H9 (cell line): ENCODE measurements around the gene SLC4A11. TPM values are rescaled to one million over a fixed set of nuclear protein-coding genes. Genes with fewer than 3 reads are reported as not detected.

Experiments
- DNase-seq: peaks from one replicate; pipeline ENCODE4 v3.0.0-alpha.2; 2017
- H2AFZ ChIP-seq: one replicate; pipeline ENCODE4 v1.6.1; 2013; ENCODE audit warnings: mild to moderate bottlenecking, low read length, control low read depth, moderate library complexity
- H2AK5ac ChIP-seq: 2 replicates; pipeline ENCODE4 v1.6.1; 2013; ENCODE audit warnings: low read length, control low read depth, mixed read lengths; ENCODE audit not compliant: insufficient read length
- H2BK120ac ChIP-seq: one replicate; pipeline ENCODE4 v1.6.1; 2013; ENCODE audit warnings: low read depth, mild to moderate bottlenecking, low read length, control low read depth, inconsistent platforms; ENCODE audit not compliant: poor library complexity, severe bottlenecking
- H2BK12ac ChIP-seq: 2 replicates; pipeline ENCODE4 v1.6.1; 2013; ENCODE audit warnings: low read length, control low read depth, mixed read lengths, low read depth; ENCODE audit not compliant: insufficient read length
- H2BK15ac ChIP-seq: 2 replicates; pipeline ENCODE4 v1.6.1; 2013; ENCODE audit warnings: low read depth, low read length, control low read depth
- H2BK20ac ChIP-seq: one replicate; pipeline ENCODE4 v1.6.1; 2013; ENCODE audit warnings: low read depth, mild to moderate bottlenecking, low read length, control low read depth, inconsistent platforms; ENCODE audit not compliant: poor library complexity, severe bottlenecking
- H2BK5ac ChIP-seq: 2 replicates; pipeline ENCODE4 v1.6.1; 2013; ENCODE audit warnings: low read length, control low read depth, mixed read lengths; ENCODE audit not compliant: insufficient read length
- H3K14ac ChIP-seq: 2 replicates; pipeline ENCODE4 v1.6.1; 2013; ENCODE audit warnings: low read length, control low read depth; ENCODE audit not compliant: insufficient read depth
- H3K18ac ChIP-seq: 2 replicates; pipeline ENCODE4 v1.6.1; 2013; ENCODE audit warnings: low read depth, mild to moderate bottlenecking, mixed read lengths, low read length, control low read depth; ENCODE audit not compliant: insufficient read length
- H3K23ac ChIP-seq: 2 replicates; pipeline ENCODE4 v1.6.1; 2013; ENCODE audit warnings: low read length, control low read depth, mixed read lengths, low read depth; ENCODE audit not compliant: insufficient read length
- H3K23me2 ChIP-seq: 2 replicates; pipeline ENCODE4 v1.6.1; 2013; ENCODE audit warnings: low read depth, mild to moderate bottlenecking, mixed read lengths, low read length, control low read depth; ENCODE audit not compliant: insufficient read length, poor library complexity, severe bottlenecking
- H3K27ac ChIP-seq: 2 replicates; pipeline ENCODE4 v1.5.1; 2013; ENCODE audit warnings: low read length, control low read depth, mixed read lengths, low read depth; ENCODE audit not compliant: insufficient read length
- H3K27me3 ChIP-seq: 2 replicates; pipeline ENCODE4 v1.6.1; 2013; ENCODE audit warnings: low read length, control low read depth, inconsistent platforms; ENCODE audit not compliant: insufficient read depth
- H3K4ac ChIP-seq: 2 replicates; pipeline ENCODE4 v1.6.1; 2013; ENCODE audit warnings: low read depth, mild to moderate bottlenecking, control low read depth, inconsistent platforms, low read length, moderate library complexity
- H3K4me1 ChIP-seq: 2 replicates; pipeline ENCODE4 v1.6.1; 2013; ENCODE audit warnings: low read length, control low read depth, inconsistent platforms; ENCODE audit not compliant: insufficient read depth
- H3K4me2 ChIP-seq: 2 replicates; pipeline ENCODE4 v1.6.1; 2013; ENCODE audit warnings: low read length, control low read depth, mixed read lengths; ENCODE audit not compliant: insufficient read length, insufficient read depth
- H3K56ac ChIP-seq: 2 replicates; pipeline ENCODE4 v1.6.1; 2013; ENCODE audit warnings: low read depth, mild to moderate bottlenecking, mixed read lengths, low read length, control low read depth; ENCODE audit not compliant: insufficient read length
- H3K79me1 ChIP-seq: 2 replicates; pipeline ENCODE4 v1.6.1; 2013; ENCODE audit warnings: low read depth, mild to moderate bottlenecking, moderate library complexity, low read length, control low read depth, inconsistent platforms; ENCODE audit not compliant: insufficient read depth, poor library complexity, severe bottlenecking
- H3K79me2 ChIP-seq: 2 replicates; pipeline ENCODE4 v1.6.1; 2013; ENCODE audit warnings: low read length, control low read depth, inconsistent platforms; ENCODE audit not compliant: insufficient read depth
- H3K9ac ChIP-seq: 2 replicates; pipeline ENCODE4 v1.6.1; 2013; ENCODE audit warnings: low read length, control low read depth, mixed read lengths; ENCODE audit not compliant: insufficient read length; ENCODE audit errors: extremely low read depth
- H3K9me3 ChIP-seq: one replicate; pipeline ENCODE4 v1.6.1; 2013; ENCODE audit warnings: low read depth, low read length, inconsistent platforms; ENCODE audit not compliant: control insufficient read depth
- H3T11ph ChIP-seq: one replicate; pipeline ENCODE4 v1.6.1; 2013; ENCODE audit warnings: mild to moderate bottlenecking, low read length, control low read depth, inconsistent platforms
- H4K20me1 ChIP-seq: one replicate; pipeline ENCODE4 v1.6.1; 2013; ENCODE audit not compliant: control insufficient read depth, insufficient read length, insufficient read depth
- H4K5ac ChIP-seq: 2 replicates; pipeline ENCODE4 v1.6.1; 2013; ENCODE audit warnings: low read depth, mild to moderate bottlenecking, mixed read lengths, low read length, control low read depth; ENCODE audit not compliant: insufficient read length
- H4K8ac ChIP-seq: replicated peaks from 2 replicates; pipeline ENCODE4 v1.6.1; 2013; ENCODE audit warnings: low read length, control low read depth, mixed read lengths, low read depth; ENCODE audit not compliant: insufficient read length
- H4K91ac ChIP-seq: 2 replicates; pipeline ENCODE4 v1.6.1; 2013; ENCODE audit warnings: low read depth, mild to moderate bottlenecking, moderate library complexity, mixed read lengths, low read length, control low read depth; ENCODE audit not compliant: insufficient read length
- H3K27ac Mint-ChIP-seq, 3 experiments: 2 replicates in 2 of 3; 3 replicates in 1 of 3; pipeline ENCODE4 v1.8.0; 2020 to 2021; ENCODE audit warnings: mixed read lengths in 3 of 3, mild to moderate bottlenecking in 1 of 3, moderate library complexity in 1 of 3
- H3K27me3 Mint-ChIP-seq: 2 replicates; pipeline ENCODE4 v1.8.0; 2021; ENCODE audit warnings: low read depth, mild to moderate bottlenecking, moderate library complexity, mixed read lengths
- H3K36me3 Mint-ChIP-seq, 3 experiments: 2 replicates in 2 of 3; 3 replicates in 1 of 3; pipeline ENCODE4 v1.8.0; 2020 to 2021; ENCODE audit warnings: low read depth in 3 of 3, mixed read lengths in 3 of 3; ENCODE audit not compliant: insufficient read depth in 1 of 3
- H3K4me1 Mint-ChIP-seq, 2 experiments: 2 replicates each; pipeline ENCODE4 v1.8.0; 2020; ENCODE audit warnings: mixed read lengths in 2 of 2
- H3K4me3 Mint-ChIP-seq, 2 experiments: 2 replicates in 1 of 2; 3 replicates in 1 of 2; pipeline ENCODE4 v1.8.0; 2020 to 2021; ENCODE audit warnings: mild to moderate bottlenecking in 2 of 2, mixed read lengths in 2 of 2, moderate library complexity in 1 of 2
- H3K9me3 Mint-ChIP-seq, 2 experiments: 2 replicates in 1 of 2; 3 replicates in 1 of 2; pipeline ENCODE4 v1.8.0; 2020; ENCODE audit warnings: mild to moderate bottlenecking in 2 of 2, mixed read lengths in 2 of 2, moderate library complexity in 1 of 2
- WGBS: extraction: QIAGEN DNeasy Blood & Tissue Kit; methylation state at CpG from one replicate; pipeline ENCODE4 v1.1.7; 2013; ENCODE audit warnings: missing lambda C conversion rate, low lambda C conversion rate, mixed read lengths; ENCODE audit not compliant: insufficient read length; ENCODE audit errors: extremely low coverage; 5-methylcytosine and 5-hydroxymethylcytosine counted together
- total RNA-seq: library from RNA; stranded (reverse); gene quantifications from 2 replicates; pipeline ENCODE4 v1.2.1, GENCODE V29; 2021
- TF ChIP-seq, protein P1 (sequence below): fragments of 200-600 bp; sonication (generic); conservative IDR thresholded peaks from 3 replicates; pipeline ENCODE4 v1.8.0; 2021; ENCODE audit warnings: antibody characterized with exemption, mild to moderate bottlenecking

SLC4A11 gene
- total RNA-seq, 1 experiment from 2014 or later: 29.4 TPM

DNA sequence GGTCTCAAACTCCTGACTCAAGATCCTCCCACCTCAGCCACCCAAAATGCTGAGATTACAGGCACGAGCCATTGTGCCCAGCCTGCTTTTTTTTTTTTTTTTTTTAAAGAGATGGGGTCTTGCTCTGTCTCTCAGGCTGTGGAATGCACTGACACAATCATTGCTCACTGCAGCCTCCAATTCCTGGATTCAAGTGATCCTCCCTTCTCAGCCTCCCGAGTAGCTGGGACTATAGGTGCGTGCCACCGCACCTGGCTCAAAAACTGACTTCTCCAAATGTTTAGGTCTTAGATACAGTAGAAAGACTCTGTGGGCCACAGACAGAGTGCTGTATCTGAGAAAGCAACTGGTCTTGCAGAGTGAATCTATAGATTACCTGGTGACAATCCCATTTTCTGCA is 31.1 kb upstream of the SLC4A11 start:
- TF ChIP-seq, protein P1, sequence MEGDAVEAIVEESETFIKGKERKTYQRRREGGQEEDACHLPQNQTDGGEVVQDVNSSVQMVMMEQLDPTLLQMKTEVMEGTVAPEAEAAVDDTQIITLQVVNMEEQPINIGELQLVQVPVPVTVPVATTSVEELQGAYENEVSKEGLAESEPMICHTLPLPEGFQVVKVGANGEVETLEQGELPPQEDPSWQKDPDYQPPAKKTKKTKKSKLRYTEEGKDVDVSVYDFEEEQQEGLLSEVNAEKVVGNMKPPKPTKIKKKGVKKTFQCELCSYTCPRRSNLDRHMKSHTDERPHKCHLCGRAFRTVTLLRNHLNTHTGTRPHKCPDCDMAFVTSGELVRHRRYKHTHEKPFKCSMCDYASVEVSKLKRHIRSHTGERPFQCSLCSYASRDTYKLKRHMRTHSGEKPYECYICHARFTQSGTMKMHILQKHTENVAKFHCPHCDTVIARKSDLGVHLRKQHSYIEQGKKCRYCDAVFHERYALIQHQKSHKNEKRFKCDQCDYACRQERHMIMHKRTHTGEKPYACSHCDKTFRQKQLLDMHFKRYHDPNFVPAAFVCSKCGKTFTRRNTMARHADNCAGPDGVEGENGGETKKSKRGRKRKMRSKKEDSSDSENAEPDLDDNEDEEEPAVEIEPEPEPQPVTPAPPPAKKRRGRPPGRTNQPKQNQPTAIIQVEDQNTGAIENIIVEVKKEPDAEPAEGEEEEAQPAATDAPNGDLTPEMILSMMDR: no peak
- no peak overlapping the region for H4K5ac ChIP-seq
- H2AFZ ChIP-seq: no peak overlapping the region
- no peaks in the 10 kb centered on the region for H4K20me1 ChIP-seq
- no peak overlapping the region for H2BK5ac ChIP-seq
- H3K23me2 ChIP-seq: no peaks in the 10 kb centered on the region
- H3K14ac ChIP-seq: no peak overlapping the region
- no peak overlapping the region for H3K4me2 ChIP-seq
- H3T11ph ChIP-seq: no peak overlapping the region
- DNase-seq: no peak
- no peaks in the 10 kb centered on the region for H3K79me2 ChIP-seq
- H2BK12ac ChIP-seq: no peak overlapping the region
- no peak overlapping the region for H3K56ac ChIP-seq
- Mint-ChIP-seq H3K36me3 (peaks cover 0 to 4% (median 0%) of the 10 kb centered on the region in 3 experiments; a peak in 3 of 7 replicates), H3K27me3 (no peaks in the 10 kb centered on the region), H3K4me1 (0 out of 4 replicates have a peak, but pooled peaks cover 0 to 5% of the 10 kb centered on the region in 2 experiments), H3K4me3 (no peak overlapping the region), H3K9me3 (no peaks in the 10 kb centered on the region), H3K27ac (no peak overlapping the region)
- H3K27me3 ChIP-seq: no peaks in the 10 kb centered on the region
- no peak overlapping the region for H3K4ac ChIP-seq
- no peak overlapping the region for H2BK15ac ChIP-seq
- no peak overlapping the region for H3K9ac ChIP-seq
- no peak overlapping the region for H4K91ac ChIP-seq
- no peak overlapping the region for H2BK20ac ChIP-seq
- no peak overlapping the region for H3K18ac ChIP-seq
- H3K79me1 ChIP-seq: no peaks in the 10 kb centered on the region
- no peak overlapping the region for H3K27ac ChIP-seq
- no CpG with 5 or more reads among the region's 4 CpGs for WGBS
- H4K8ac ChIP-seq: no peak overlapping the region
- no peak overlapping the region for H2BK120ac ChIP-seq
- H3K23ac ChIP-seq: no peak overlapping the region
- no peaks in the 10 kb centered on the region for H3K9me3 ChIP-seq
- H3K4me1 ChIP-seq: no peaks in the 10 kb centered on the region
- no peak overlapping the region for H2AK5ac ChIP-seq
